Central memory CD4-positive, alpha-beta T cell (primary cell): ENCODE measurements around the gene MCAM.

Experiments
- DNase-seq: peaks from one replicate; pipeline ENCODE4 v3.0.0; 2022

Gene MCAM

GRCh38 chr11:119324189-119324588, 7.3 kb upstream of the MCAM start:
- no peak for DNase-seq

DNA sequence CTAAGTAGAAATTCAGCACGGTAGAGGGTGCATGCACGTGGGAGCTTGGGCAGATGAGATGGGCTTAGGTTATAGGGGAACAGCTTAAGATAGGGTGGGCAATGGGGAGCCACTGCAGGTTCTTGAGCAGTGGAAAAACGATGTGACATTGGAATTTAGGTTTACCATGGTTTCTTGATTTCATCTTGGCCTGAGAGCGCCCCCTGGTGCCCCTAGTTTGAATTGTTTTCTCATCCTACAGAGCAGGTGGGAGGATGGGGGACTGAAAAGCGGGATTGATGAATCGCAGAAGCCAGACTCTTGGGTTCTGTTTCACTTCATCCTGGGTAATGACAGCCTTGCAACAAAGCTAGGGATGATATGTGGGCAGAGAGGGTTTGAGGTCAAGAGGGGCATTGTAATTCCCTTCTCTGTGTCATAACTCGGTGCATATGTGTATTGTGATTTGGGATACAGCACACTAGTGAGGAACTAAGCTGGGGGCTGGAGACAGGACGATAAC, 6.7 kb upstream of the MCAM start:
- peak; percentile 64 for DNase-seq

DNA sequence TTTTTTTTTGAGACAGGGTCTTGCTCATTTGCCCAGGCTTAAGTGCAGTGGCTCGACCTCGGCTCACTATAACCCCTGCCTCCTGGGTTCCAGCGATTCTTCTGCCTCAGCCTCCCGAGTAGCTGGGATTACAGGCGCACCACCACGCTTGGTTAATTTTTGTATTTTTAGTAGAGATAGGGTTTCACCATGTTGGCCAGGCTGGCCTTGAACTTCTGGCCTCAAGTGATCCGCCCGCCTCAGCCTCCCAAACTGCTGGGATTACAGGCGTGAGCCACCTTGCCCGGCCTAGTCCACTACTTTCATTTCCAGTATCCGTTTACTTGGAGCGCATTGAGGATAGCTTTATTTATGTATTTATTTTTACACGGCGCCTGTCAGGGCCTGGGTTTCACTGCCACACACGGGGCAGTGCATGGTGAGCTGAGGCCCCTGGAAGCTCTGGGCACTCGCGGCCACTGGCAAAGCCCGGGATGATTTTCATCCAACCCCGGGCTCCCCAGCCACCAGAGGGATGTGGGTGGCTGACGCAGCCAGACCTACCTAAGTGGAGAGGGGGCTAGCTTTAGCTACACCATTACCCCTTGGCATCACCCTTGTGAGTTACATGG, 6.1 kb upstream of the MCAM start:
- DNase-seq = no peak

DNA sequence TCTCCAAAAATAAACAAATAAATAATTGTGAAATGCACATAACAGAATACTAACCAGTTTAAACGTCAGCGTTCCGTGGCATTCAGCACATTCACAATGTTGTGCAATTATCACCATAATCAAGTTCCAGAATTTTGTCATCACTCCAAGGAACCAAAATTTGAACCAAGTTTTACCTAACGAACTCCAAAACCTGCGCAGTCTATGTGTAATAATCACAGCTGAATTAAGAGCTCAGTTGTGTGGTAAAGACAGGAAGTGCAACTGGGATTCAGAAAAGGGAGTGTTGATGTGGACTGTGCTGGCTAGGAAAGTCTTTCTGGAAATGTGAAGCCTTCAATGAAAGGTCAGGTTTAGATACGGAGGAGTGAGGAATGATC, 5.4 kb upstream of the MCAM start:
- DNase-seq = no peak

DNA sequence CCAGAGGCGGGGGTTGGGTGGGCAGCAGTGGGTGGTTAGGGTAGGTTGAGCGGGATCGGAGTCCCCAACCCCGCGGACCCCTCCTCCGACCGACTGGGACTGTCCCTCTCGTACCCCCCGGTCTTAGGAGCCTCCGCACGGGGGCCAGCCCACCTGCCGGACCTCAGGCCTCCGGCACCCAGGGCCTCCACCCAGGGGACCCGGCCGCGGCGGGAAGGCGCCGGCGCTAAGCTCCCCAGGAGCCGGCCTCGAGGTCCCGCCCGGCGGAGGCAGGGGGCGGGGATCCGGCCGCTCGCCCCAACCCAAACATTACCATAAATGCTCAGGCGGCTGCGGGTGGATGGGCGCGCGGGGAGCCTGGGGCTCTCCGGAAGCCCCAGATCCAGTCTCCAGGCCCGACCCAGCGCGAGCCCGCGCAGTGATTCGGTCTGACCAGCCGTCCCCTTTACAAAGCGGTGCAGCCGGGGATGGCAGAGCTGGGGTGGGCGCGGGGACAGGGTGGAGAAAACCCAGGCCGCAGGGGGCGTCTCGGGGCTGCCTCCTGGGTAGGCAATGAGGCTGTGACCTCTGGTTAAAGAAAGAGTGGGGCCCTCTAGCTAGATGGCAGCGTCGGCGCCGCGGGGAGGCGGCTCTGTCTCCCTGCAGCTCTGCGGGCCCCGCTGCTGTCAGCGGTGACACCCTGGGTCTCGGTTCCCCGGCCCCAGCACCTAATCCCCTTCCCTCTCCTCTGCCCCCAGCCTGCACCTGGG, 4.0 kb upstream of the MCAM start:
- peak; percentile 49 for DNase-seq

GRCh38 chr11:119320240-119320775, 3.4 kb upstream of the MCAM start:
- no peak for DNase-seq

- no peak for DNase-seq
These were observed 2.8 kb upstream of the MCAM start for GRCh38 chr11:119319700-119320239.

- DNase-seq = no peak
These were observed 2.3 kb upstream of the MCAM start for GRCh38 chr11:119319136-119319699.

- peak; percentile 59 for DNase-seq
These were observed 1.6 kb upstream of the MCAM start for GRCh38 chr11:119318240-119319135.

GRCh38 chr11:119317592-119318239, 786 bp upstream of the MCAM start:
- DNase-seq = no peak

- DNase-seq = no peak
These were observed 758 bp downstream of the MCAM start for GRCh38 chr11:119316016-119316728.

DNA sequence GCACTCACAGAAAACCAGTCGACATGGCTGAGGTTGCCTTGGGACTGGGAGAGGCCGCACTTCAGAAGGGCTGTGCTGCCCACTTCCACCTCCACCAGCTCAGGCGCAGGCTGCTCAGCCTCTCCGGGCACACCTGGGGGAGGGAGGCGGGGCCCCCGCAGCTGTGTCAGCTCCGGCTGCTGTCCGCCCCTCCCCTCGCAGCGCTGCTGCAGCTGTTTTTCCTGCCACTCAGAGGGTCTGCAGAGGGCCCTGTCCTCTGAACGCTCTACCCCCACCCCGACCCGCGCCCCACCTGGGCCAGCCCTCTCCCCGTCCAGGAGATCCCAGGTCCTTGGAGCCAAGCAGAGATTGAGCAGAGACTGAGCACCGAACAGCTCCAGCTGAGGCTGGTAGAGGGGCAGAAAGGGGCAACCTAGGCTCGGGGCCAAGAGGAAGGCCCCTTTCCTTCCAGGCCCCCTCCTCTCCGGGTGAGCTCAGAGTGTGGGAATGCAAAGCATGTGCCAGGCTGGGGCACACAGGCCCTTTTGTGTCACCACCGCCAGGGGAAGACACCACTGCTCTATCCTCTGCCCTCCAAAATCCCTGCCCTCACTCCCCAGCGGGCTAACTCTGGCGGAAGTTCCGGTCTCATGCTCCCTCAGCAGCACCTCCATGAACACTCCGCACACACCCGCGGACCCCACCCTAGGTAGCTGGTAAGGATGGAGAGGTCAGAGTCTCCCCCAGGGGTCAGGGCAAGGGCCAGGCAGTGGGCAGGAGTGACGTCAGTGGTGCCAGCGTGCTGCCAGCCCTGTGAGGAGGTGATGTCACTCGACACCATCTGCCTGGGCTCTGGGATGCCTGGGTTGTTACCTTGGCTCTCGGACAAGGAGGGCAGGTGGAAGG, 1.6 kb downstream of the MCAM start:
- peak; percentile 47 for DNase-seq

DNA sequence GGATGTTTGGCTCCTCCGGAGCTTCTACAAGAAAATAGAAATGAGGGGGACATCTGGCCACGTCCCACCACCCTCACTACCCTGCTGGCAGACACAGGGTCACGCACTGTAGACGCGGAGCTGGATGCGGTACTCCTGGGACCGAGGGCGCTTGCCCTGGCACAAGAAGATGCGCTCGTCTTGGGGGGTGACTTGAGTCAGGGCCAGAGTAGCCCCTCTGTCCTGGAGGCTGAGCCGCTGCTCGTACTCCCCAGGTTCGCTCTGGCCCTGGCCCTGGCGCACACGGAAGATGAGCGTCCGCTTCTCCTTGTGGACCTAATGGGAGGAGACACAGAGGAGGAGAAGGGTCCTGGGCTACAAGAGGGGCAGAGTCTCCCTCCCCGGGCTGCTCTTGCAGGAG, 2.2 kb downstream of the MCAM start:
- no peak for DNase-seq

DNA sequence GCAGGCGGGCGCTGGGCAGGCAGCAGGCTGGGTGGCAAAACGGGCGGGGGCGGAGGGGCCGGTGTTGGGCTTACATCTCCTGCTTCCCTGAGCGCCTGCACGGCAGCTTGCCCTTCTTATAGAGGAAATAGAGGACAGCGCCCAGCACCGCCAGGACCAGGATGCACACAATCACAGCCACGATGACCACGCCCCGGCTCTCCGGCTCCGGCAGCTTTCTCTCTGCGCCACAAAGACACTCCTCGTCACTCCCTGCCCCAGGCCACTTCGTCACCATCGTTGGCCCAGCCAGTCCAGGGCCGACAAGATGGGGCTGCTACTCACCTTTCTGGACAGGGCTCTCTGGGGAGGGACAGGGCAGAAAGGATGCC, 6.3 kb downstream of the MCAM start:
- DNase-seq = no peak

DNA sequence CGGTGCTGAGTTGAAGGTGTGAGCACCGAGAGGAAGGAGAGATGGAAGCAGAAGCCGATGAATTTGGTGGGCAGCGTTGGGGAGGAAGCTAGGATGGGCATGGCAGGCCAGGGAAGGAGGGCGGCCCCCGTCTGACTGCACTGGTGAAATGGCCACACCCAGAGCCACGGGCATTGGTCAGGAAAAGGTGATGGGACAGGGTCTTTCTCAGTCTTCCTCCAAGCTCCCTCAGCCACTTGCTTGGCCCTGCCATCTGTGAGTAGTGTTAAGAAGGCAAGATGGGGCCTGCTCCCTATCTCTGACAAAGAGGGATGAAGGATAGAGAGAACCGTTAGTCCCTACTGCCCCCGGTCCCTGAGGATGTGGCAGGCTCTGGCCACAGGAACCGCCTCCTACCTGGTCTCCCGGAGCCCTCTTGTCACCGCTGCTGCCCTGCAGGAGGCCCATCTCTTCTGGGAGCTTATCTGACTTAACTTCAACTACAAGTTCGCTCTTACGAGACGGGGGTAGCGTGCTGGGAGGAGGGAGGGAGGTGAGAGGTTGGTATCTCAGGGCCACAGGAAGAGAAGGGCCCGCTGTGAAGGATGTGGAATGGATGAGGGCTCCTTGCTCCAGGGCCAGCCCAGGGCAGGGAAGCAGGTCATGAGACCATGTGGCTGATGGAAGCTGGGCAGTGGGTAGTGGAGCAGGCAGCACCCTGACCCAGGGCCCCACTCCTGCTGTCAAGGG, 6.8 kb downstream of the MCAM start:
- DNase-seq = no peak

DNA sequence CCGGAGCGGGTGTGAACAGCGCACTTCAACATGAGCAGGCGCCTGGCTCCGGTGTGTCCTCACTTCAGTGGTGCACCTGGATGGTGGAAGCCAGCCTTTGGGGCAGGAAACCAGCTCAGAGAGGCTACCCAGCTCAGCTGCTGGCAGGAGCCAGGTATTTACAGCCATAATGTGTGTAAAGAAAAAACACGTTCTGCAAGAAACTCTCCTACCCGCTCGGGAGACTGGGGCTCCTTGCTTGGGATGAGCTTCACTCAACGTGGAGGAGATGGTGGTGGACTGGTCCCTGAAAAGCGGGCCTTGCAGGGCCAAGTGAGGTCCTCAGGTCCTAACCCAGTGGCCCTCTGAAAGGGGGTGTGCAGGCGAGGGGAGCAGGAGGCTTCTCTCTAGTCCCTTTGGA, 7.5 kb downstream of the MCAM start:
- DNase-seq = no peak

DNA sequence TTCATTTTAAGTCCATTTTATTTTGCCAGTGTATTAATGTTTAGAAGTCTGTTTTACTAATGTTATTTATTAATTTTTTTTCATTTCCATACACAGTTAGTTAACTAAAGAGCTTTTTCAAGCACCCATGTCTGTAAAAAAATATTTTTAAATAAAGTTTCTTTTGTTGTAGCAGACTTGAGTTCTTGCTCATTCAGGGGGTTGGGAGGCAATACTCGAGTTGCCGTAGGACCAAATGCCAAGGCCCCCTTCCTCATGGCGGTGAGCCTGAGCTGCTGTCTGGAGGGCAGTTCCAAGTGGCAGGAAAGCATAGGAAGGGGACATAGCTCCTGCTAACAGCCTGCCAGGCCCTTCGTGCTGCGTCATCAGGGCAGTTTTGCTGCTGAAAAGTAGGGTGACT, 9.0 kb downstream of the MCAM start:
- DNase-seq = no peak

DNA sequence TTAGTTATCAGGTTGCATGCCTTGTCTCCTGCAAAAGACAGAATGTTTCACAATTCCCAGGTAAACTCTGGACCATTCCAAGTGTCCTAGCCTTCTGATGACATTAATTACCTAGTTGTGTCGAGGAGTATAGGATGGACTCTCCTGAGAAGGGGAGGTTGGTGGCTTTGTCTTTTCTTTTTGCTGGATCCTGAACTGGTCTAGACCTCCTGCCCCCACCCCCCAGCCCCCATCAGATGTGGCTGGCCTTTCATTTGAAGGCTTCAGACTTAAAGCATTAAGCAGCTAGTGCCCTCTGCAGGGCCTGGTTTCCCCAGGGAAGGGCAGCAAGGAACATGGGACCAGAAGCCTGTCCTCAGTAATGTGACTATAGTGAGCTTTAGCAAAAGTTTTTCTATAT, 9.7 kb downstream of the MCAM start:
- DNase-seq = no peak

- DNase-seq = peak; percentile 44
These were observed 10.5 kb downstream of the MCAM start for GRCh38 chr11:119306373-119306890.
